Kasumi-1 (cell line): ENCODE results near the gene MYO1H.

Experiments
- DNase-seq, 2 experiments: peaks; one replicate each; lab custom pipeline; 2025; lab: John Stamatoyannopoulos, UW

The MYO1H gene

DNA sequence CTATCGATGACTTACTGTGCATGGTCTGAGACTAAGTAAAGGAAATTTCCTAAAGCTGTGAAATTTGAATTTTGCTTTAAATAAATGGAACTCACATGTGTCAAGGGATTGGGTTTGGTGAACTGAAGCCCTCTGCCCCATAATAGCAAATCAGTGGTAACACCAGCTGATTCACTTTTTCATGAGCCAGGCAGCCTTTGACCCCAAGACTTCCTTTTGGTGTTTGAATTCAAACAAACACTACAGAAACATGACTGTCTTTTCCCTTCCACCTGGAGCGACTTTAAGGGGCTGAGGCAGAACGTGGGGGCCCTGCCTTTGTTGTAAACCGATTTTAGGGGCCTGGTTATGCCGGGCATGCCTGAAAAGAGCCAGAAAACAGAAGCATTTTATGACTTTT, 100.6 kb downstream of the MYO1H start:
- no peak for DNase-seq

DNA sequence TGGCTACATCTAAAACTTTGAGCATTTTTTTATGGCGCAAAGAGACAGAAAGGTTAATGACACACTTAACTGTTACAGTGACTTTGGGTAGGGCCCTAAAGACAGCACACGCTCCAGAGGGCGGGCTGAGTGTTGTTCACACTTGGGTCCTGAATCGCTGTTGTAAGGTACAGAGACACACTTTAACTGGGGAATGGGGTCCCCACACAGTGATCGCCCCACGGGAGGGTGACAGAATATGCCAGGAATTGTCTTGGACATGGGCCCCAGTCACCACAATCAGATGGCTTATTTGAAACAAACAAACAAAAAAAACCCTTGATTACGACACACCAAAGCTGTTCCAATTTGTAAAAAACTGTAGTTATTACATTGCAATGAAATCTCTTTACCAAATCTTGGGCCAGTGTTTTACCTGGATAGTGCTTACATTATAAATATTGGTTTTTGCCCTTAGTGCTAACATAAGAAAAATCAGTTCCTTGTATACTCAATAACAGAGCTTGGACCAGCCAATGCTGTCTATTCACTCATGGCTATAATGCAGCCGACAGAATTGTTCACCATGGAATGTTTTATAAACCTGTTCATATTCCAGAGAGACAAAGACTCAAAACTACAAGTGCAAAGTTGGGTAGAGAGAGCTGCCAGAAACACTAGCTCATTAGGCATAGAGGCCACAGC, 101.1 kb downstream of the MYO1H start:
- no peak for DNase-seq

DNA sequence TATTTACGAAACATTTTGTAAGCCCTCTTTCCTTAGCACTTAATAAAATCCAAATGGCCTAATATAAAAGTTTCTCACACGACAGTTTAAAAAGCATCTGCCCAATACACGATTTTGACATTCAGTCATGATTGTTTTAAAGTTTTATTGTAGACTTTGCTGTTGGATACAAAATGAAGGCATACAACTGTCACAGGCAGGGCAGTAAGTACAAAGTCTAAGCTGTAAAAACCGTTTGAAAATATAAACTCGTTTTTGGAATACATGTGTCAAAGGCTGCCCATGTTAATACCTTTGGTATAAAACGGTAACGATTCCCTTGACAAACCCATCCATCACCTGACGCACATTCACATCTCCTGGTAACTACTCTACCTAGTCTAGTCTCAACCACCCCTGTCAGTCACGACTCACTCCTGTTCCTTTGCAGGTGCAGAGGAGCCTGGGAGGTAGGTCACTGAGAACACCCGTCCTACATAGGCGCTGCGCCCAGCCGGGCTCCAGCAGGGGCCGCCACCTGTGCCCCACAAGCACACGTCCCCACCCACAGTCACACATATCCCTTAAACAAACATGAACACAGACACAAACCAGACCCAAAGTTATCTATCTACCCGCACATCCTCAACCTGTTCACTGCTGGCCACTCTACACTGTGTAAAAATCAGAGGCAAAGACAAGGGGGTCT, 102.3 kb downstream of the MYO1H start:
- peak; percentile 8 to 23 for DNase-seq

DNA sequence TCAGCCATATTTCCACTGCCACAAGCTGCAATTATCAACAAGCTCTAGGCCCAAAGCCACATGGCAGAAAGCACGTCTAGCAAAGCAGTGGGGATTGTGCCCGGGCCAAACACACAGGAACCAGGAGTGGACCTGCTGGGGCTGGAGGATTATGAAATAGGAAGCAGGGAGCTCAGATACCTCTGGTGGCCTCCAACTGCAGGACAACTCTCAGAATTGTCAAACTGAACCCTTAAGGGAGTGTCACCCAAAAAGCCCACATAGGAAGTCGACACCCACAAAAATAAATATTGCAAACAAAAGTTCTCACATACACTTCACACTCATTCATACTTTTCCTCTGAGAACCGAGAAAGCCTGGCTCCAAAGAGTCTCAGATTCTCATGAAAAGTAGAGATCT, 103.3 kb downstream of the MYO1H start:
- peak; percentile 5 to 11 for DNase-seq

DNA sequence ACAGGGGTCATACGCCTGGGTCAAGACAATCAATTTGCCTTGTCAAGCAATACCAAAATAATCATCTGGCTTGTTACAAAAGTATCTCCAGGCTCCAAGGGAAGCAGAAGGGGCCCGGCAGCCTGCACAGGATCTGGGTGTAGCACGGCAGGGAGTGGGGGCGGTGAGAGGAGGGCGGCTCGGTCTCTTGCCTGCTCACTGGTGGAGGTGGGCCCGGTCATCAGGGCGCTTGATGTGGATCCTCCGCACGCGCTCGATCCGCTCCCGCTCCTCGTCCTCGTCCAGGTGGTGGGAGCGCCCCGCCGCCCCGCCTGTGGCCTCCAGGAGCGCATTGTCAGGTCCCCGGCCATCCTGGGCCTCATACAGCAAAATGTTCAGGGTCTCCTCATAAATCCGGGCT, 103.7 kb downstream of the MYO1H start:
- no peak for DNase-seq

DNA sequence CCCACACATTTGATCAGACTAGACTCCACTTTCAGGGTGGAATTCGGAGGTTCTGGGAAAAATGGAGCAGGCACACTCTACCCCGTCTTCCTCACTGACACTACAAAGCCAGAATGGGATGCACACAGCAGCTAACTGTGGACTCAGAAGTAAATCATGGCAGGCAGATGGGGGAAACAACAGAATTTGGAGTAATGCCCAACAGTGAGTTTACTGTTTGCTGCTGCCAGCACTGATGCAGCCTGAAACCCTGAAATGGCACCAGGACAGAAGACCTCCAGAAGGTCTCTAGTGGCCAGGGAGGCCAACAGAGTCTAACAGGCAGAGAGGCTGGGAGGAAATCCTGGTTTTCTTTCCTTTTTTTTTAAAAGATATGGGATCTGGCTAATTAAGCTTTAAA, 104.8 kb downstream of the MYO1H start:
- no peak for DNase-seq

DNA sequence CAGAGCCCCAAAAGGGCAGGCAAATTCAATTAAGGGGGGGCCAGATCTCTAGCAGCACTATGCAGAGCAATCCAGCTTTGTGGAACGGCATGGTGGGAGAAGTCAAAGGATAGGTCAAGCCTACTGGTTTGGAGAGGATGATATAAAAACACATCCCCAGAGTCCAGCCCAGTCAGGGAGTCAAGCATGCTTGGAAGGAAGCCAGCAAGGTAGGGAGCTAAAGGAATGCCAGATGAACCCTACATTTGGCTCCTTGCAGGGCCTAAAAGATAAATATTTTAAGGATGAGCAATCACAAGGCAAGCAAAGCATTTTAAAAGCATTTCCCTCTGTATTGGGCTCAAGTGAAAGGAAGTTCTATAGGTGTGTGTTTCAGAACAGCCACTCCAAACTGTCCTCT, 108.0 kb downstream of the MYO1H start:
- no peak for DNase-seq

DNA sequence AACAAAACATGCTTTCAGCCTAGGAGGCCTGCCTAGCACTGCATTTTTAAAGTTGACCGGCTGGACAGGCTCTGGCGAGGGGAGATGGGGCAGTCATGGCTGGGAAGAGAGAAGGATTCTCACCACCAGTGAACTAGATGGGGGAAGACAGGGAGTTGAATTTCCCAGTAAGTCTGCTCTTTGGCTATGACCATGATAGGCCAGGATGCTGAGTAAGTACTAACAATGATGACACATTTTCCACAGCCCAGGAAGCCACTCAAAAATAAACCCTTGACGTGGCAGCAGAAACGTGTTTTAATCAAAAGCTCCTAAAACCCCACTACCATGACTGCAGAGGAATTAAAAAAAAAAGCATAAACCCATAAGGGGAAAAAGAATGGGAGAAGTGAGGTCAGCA, 110.4 kb downstream of the MYO1H start:
- no peak for DNase-seq

DNA sequence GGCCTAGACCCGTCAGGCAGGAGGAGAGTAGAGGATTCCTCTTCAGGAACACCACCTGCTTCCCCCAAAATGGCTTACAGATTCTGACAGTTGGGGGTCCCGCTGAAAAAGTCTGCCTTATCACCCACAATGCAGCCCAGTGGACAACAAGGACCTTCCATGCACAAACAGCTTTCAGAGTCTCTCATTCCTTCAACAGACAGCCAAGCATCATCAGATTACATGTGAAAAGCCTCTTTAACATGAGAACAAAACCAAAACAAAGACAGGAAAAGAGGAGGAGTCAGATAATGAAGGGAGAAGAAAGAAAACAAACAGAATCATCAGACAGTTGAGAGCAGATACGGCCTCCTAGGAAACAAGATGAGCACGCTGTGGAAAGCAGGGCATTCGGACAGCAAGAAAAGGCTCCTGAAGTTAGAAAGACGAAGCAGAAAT, 111.1 kb downstream of the MYO1H start:
- DNase-seq = no peak

DNA sequence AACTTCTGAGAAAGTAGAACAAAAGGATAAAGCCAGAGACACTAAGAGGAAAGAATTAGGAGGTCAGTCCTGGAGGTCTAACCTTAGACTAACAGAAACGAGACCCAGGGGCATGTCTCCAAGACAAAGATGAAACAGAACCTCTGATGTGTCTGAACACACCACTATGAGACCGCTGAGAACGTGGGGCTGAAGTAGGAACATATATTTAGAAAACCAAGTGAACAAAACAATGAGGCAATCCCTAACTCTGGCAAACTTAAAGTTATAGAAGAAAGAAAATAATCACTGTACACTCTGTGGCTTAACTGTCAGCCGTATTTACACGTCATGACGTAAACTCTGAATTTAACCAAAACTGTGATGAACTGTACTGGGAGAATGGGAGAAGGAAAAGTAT, 111.5 kb downstream of the MYO1H start:
- DNase-seq = no peak

DNA sequence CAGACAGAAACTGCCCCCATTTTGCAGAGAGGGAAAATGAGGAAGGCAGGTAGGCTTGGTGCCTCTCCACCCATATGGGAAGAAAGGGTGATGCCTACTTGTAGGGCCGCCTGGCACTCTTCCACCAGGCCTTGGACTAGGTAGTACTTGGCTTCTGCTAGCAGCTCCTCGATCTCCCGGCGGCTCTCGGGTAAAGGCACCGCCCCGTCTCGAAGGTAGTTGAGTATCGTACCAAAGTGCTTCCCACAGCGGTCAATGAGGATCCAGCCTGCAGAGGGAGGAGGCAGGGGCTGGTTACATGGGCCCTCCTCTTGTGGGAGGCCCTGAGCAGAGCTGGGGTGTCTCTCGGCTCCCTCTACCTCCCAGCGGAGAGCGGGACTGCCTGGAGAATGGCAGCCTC, 112.8 kb downstream of the MYO1H start:
- no peak for DNase-seq

DNA sequence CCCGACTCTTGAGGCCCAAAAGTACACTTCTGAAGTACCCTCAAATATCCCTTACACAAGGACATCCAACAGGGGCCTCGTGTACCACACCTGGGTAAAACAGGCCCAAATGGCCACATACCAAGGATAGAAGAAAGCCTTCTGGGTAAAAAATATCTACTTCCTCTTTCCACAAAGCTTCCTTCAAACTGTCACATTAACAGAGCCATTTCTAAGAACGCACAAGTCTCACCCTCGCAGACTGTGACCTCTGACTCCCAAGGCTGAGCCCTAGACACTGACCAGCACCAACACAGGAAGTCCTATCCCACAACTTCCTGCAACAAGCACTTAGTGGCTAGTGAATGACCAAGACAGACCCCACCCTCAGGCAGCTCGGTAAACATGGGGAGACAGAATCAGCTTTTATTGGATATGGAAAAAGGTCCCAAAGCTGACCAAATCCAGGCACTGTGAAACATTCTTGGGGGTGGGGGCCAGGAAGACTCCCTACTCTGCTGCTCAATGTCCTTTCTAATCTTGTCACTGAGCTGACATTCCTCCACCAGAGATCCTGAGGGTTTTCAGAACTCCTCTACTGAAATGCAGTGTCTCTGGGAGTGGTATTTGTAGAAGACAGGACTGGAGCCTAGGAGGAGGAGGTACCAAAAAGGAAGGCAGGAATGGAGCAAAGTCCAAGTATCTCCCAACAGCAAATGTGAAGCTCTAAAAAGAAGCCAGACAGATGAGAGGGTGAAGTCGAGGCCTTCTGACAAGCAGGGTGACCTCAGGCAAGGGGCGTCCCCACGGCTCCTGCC, 113.5 kb downstream of the MYO1H start:
- peak; percentile 51 to 69 for DNase-seq

DNA sequence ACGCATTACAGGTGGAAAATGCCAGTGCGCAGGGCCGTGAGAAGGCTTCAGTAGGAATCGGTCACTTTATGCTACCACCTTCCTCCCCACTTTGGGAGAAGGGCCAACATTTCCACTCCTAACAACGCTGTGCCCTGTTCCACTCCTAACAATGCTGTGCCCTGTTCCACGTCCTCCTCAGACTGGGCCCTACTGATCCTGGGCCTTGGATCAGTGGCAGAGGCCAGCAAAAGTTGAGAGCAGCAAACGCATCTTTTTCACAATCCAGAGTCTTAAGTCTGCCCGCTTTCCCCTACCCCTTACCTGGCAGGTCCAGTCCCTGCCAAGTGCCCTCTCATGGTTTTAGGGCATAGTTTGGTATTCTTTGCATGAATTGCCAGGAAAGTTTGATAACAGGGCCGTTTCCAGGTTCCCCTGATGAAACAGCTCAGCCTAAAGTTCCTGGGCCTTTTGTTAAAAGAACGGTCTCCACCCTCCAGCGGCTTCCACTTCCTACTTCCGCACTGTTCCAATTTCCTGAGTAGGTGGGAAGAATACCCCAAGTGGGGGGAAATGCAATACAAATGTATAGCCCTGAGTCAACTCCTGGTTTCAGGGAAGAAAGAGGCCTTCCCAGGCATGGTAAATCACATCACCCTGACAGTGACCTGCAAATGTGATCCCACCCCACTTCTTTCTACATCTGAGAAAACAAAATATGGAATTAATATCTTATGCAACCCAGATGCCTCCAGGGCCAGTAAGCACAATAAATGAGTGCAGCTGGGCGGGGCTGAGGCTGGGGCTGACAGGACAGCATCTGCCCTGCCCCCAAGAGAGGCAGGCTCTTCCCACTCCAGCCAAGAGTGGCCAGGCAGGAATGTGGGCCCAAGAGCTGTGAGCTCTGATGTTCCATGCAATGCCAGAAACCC, 114.4 kb downstream of the MYO1H start:
- no peak for DNase-seq

DNA sequence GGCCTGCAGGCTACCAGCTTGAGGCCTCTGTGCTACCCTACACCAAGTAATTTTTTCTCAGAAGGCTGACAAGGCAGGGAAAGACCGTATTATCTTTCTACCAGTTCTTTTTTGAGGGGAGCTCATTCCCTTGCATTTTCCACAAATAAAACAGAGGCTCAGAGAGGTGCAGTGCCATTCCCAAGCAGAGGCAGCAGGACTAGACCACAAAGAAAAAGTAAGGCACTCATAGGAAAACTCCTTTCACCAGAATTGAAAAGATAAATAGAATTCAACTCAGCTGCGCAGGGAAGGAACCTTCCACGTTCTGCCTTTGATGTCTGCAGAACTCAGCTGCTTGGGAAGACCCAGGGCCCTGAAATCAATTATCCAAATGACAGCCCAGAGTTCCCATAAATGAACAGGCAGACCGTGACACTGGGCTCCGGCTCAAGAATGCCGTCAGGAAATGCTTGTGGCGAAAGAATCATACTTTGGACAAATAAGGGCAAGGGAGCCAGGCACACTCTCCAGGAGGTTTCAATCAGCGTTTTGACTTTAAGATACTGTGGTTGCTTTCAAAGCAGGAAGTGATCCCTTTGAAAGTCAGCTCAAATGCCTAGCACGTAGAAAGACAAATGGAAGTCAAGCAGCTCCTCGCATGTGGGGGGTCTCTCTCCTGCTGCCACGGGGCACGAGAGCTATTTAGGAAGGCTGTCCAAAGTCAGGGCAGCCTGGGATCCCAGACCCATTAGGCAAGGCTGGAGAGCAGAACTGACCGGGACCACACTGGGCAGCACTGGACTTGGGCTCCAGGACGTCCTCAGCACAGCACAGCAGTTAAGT, 115.4 kb downstream of the MYO1H start:
- peak; percentile 47 to 66 for DNase-seq

DNA sequence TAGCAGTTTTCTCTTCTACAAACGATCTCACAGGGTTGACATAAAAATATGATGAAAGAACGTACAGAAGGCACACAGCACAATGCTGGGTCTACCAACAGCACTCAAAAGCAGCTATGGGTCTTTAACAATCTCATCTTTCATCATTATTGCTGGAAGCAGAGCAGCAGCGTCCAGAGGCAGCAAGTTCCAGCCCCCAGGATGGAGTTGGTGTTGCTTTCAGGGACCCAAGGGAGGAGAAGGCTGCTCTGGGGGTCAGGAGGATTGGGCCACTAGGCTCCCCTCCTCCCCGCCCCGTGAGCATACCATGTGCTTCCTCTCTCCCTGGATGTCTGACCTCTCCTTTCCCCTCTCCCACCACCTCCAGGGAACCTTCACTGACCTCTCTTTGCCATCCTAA, 116.1 kb downstream of the MYO1H start:
- DNase-seq = no peak

DNA sequence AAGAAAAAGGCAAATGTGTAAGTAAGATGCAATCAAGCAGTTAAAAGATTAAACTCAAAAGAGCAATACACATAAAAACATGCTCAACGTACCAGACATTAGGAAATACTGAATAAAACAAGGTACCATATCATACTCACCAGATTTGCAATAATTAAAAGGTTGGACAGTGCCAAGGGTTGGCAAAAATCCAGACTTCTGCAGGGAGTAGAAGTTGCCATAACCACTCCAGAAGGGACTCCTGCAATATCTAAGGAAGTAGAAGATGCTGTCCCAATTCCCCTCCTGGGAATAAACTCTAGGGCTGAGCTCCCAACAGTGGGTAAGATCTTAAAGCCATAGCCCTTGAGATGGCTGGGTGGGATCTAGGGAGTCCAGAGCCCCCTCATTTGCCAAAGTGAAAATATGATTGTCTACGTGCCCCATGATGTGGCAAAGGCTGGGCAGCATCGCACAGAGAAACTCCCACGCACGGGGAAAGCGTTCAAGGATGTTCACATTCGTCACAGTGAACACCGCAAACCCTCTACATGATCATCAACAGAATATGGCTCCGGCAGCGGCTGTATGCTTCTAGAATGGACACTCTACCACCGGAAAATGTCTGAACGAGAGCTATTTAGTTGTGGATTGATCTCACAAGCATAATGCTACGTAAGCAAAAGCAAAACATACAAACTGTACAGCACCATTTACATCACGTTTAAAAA, 117.1 kb downstream of the MYO1H start:
- no peak for DNase-seq

DNA sequence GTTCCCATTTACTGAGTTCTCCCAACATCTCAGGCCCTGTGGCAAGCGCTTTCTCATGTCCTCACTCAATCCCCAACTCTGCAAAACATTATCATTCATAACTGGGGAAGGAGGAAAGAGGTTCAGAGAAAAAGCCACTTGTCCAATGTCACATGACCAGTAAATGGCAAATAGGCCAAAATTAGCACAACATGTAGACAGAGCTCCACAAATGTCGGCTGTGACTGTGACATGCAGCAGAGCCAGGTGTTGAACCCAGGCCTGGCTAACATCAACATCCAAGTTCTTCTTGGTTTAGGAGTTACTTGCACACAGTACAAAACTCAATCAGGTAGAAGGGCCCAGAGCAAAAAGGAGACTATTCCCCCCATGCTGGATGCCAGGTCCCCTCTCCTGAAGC, 118.6 kb downstream of the MYO1H start:
- DNase-seq = no peak

DNA sequence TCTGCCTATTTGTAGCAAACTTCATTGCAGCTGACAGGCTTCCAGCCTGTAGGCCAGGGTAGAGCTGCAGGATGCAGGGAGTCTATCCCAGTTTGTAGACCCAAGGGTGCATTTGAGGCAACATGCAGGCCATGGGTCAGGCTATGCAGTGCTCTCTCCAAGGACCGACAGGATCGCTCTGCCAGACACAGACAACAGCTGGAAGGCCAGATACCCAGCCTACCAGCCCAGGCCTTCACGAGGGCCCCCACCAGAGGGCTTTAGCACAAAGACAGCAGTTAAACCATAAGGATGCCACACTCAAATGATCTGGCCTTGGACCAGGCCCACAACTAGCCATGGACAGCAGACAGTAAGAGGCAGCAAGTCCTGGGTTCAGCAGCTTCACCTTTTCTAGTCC, 119.1 kb downstream of the MYO1H start:
- DNase-seq = no peak

DNA sequence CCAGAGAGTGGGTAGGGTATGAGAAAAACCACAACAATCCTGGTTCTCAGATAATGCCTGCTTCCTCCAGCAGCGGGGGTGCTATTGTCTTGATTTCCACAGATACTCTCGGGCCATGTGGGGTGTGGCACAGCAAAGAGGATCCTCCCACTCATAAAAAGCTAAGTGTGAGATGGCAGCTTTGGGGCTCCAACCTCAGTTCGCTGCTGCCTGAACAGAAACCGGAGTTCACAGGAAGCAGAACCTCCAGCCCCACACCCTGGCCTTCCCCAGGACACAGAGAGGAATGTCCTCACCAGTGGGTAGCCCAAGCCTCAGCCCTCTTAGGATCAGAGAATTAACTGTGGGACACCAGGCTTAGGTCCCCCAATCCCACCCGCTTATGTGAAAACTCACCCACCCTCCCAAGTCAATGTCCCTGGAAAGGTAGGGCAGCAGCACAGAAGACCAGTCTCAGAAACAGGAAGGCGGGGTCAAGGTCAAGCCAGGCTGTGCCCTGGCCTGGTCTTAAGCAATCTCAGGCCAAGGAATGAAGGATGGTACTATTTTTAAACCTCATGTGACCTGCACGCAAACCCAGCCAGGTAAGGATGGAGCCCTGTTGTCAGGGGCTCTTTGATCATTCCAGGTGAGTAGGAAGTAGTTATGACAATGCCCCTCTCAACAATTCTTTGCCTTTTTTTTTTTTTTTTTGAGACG, 120.4 kb downstream of the MYO1H start:
- no peak for DNase-seq

DNA sequence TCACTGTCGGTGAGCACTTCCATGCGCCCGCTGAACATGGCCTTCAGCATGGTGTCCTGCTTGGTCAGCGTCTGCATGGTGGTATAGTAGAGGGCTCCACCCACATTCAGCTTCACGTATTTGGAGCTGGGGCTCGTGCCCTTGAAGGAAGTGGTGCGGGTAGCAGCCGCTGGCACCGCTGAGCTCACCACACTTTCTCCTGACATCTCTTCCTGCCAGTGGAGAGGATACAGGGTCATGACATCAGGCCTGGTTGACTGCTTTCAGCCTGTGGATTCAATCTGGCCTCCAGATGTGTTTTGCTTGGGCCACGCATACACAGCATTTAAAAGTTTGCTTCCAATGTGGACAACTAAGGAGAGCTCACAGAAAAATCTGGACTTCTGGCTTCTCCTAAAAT, 121.8 kb downstream of the MYO1H start:
- no peak for DNase-seq
